WI38 (cell line): Measurements from ENCODE around the gene MMP17.

Source experiments
- H3K4me3 ChIP-seq: 2 replicates; pipeline ENCODE4 v1.5.1; 2011; ENCODE audit warnings: low read depth, mild to moderate bottlenecking, control low read depth, low read length
- TF ChIP-seq, protein P1 (sequence below): IDR thresholded peaks from 2 replicates; pipeline ENCODE4 v1.5.1; 2012; ENCODE audit warnings: low read depth, mild to moderate bottlenecking, control low read depth, low read length

The MMP17 gene

DNA sequence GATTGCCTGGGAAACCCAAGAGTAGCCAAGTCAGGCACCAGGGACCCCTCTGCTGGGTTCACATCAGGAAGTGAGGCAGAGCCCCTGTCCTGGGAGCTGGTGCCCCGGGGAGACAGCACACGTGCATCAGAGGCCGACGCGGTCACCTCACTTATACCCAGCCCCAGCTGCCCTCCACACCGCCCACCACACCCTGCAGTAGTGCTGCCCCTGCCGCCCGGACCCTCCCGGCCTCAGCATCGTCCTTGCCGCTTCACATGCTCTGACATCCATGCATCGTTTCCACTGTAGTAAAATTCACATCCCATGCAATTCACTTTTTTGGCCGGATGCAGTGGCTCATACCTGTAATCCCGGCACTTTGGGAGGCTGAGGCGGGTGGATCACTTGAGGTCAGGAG is 14.0 kb downstream of the MMP17 start:
- no peak overlapping the region for H3K4me3 ChIP-seq
- TF ChIP-seq, protein P1, sequence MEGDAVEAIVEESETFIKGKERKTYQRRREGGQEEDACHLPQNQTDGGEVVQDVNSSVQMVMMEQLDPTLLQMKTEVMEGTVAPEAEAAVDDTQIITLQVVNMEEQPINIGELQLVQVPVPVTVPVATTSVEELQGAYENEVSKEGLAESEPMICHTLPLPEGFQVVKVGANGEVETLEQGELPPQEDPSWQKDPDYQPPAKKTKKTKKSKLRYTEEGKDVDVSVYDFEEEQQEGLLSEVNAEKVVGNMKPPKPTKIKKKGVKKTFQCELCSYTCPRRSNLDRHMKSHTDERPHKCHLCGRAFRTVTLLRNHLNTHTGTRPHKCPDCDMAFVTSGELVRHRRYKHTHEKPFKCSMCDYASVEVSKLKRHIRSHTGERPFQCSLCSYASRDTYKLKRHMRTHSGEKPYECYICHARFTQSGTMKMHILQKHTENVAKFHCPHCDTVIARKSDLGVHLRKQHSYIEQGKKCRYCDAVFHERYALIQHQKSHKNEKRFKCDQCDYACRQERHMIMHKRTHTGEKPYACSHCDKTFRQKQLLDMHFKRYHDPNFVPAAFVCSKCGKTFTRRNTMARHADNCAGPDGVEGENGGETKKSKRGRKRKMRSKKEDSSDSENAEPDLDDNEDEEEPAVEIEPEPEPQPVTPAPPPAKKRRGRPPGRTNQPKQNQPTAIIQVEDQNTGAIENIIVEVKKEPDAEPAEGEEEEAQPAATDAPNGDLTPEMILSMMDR = no peak

DNA sequence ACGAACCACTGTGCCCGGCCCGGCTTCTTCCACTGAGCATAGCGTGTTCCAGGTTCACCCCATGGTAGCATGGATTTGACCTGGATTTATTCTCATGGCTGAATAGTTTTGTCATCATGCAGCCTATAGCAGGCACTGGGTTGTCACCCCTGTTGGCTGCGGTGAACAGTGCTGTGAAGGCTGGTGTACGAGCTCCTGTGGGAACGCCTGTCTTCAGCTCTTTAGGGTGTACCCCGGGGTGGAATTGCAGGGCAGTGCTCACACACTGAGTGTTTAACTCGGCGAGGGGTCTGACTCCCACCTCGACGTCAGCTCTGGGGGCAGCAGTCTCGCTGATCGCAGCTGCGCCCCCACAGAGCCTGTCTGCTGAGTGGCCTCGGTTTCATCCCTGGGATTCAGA is 15.3 kb downstream of the MMP17 start:
- TF ChIP-seq, protein P1 = no peak
- H3K4me3 ChIP-seq = no peak overlapping the region

DNA sequence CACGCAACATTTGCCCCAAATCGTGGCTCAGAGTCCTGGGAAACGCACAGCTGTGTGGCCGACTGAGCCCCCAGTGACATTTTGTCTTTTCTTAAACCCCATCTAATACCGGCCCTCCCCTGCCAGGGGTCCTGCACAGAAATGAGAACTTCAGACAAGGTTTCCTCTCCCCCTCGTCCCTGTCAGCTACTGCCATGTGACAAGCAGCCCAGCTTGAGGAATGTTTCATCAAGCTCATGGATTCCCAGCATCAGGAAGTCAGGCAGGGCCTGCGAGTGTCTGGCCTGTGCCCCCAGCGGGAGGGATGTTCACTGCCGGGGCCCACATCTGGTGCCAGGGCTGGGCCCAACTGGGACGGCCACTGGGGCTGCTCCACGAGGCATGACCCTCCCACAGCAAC is 15.9 kb downstream of the MMP17 start:
- H3K4me3 ChIP-seq = no peak overlapping the region
- TF ChIP-seq, protein P1 = no peak

DNA sequence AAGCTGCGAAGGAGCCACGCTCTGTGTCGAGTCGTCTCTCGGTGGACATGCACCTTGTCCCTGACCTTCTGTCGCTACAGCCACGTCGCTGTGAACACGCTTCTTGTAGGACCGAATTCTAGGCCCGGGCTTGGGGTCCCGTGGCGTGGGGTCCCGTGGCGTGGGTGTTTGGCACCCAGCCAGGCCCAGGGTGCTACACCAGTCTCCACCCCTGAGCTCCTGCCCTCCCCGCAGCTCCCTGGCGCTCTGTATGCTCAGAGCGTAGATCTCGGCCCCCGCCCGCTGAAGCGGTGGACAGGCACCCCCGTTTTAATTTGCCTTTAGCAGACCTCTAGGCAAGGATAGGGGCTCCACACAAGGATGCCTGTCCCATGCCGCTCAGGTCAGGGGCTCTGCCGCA is 16.5 kb downstream of the MMP17 start:
- H3K4me3 ChIP-seq = no peak overlapping the region
- TF ChIP-seq, protein P1 = no peak

DNA sequence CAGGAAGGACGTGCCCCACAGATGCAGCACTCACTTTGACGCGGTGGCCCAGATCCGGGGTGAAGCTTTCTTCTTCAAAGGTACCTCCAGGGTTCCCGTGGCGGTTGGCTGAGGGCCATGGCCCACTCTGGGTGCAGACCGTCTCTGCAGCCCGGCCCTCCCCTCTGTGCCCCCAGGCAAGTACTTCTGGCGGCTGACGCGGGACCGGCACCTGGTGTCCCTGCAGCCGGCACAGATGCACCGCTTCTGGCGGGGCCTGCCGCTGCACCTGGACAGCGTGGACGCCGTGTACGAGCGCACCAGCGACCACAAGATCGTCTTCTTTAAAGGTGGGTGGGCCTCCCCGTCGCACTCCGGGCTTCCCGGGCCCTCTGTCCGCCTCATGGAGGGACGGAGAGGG is 16.9 kb downstream of the MMP17 start:
- H3K4me3 ChIP-seq = no peak overlapping the region
- TF ChIP-seq, protein P1 = no peak

DNA sequence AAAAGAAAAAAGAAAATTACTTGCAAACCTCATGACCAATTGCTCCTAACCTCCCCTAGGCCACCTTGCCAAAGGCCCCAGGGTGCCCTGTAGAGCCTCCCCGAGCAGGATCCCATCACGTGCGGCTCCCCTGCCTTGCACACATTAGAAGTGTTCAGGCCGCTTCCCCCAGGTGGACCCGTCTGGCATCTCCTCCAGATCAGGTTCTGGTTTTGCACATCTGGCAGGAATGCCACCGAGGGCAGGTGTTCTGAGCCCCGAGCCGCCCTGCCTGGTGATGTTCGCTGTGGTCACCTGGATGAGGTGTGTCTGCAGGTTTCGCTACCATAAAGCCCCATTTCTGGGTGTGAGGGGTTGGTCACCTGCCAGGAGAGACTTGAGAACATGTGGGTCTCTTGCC is 19.3 kb downstream of the MMP17 start:
- TF ChIP-seq, protein P1 = no peak
- no peak overlapping the region for H3K4me3 ChIP-seq

DNA sequence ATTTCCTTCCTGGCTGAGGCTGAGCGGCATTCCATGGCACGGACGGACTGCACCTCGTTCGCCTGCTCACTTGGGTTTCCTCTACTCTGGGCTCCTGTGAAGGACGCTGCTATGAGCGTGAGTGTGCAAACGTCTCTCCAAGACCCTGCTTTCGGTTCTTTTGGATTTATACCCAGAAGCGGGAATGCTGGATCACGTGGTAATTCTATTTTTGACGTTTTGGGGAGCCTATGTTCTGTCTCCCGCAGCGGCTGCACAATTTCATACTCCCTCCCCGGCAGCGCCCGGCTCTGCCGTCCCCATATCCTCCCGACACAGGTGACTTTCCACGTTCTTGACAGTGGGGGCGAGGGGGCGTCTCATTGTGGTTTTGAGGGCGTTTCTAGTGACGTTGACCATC is 20.6 kb downstream of the MMP17 start:
- no peak overlapping the region for H3K4me3 ChIP-seq
- TF ChIP-seq, protein P1 = no peak
